Astrocyte of the spinal cord (primary cell): Measurements from ENCODE around the gene TMEM158.

Source experiments
- DNase-seq: peaks from one replicate; pipeline ENCODE4 v3.0.0; 2011; ENCODE audit warnings: low read depth, low spot score
- H3K4me3 ChIP-seq: 2 replicates; pipeline ENCODE4 v1.5.1; 2011; ENCODE audit warnings: low read depth, mild to moderate bottlenecking, low read length, moderate library complexity
- in situ Hi-C: cut with HindIII; loops from 2 replicates; pipeline ENCODE4 v1.10.0; 2017; ENCODE audit warnings: low sequenced_read_pairs
- TF ChIP-seq, protein P1 (sequence below): IDR thresholded peaks from 2 replicates; pipeline ENCODE4 v1.5.1; 2012; ENCODE audit warnings: low read depth, mild to moderate bottlenecking, low read length, inconsistent platforms

The TMEM158 gene

GRCh38 chr3:45226206-45226915 is at the start of gene TMEM158:
Gene TMEM158, minus strand, starts transcription at chr3:45226287. Its CDS starts 260 bp downstream, at chr3:45226027.
- H3K4me3 ChIP-seq, result peak within 1 kb of the TSS; percentile 61
- TF ChIP-seq, protein P1, sequence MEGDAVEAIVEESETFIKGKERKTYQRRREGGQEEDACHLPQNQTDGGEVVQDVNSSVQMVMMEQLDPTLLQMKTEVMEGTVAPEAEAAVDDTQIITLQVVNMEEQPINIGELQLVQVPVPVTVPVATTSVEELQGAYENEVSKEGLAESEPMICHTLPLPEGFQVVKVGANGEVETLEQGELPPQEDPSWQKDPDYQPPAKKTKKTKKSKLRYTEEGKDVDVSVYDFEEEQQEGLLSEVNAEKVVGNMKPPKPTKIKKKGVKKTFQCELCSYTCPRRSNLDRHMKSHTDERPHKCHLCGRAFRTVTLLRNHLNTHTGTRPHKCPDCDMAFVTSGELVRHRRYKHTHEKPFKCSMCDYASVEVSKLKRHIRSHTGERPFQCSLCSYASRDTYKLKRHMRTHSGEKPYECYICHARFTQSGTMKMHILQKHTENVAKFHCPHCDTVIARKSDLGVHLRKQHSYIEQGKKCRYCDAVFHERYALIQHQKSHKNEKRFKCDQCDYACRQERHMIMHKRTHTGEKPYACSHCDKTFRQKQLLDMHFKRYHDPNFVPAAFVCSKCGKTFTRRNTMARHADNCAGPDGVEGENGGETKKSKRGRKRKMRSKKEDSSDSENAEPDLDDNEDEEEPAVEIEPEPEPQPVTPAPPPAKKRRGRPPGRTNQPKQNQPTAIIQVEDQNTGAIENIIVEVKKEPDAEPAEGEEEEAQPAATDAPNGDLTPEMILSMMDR, result no peak
- DNase-seq, result peak; percentile 70
- in situ Hi-C loops, result no loop called here

GRCh38 chr3:45275006-45275704 is 49.1 kb upstream of the TMEM158 start:
- TF ChIP-seq, protein P1, result no peak
- in situ Hi-C loops, result no loop called here
- H3K4me3 ChIP-seq, result no peak overlapping the region
- DNase-seq, result no peak

GRCh38 chr3:45273681-45274515 is 47.8 kb upstream of the TMEM158 start:
- H3K4me3 ChIP-seq, result no peak overlapping the region
- in situ Hi-C loops, result no loop called here
- TF ChIP-seq, protein P1, result no peak
- no peak for DNase-seq

- H3K4me3 ChIP-seq, result no peak overlapping the region
- in situ Hi-C loops, result no loop called here
- TF ChIP-seq, protein P1, result no peak
Observed at GRCh38 chr3:45272828-45273470, 46.9 kb upstream of the TMEM158 start.

GRCh38 chr3:45272032-45272810 is 46.1 kb upstream of the TMEM158 start:
- no peak overlapping the region for H3K4me3 ChIP-seq
- no peak for DNase-seq
- in situ Hi-C loops, result no loop called here
- TF ChIP-seq, protein P1, result no peak

More at GRCh38 chr3:45272828-45273470, 46.9 kb upstream of the TMEM158 start:
- no peak for DNase-seq
